H1 (cell line): ENCODE data around the gene TMEM147. TPM values are rescaled to one million over a fixed set of nuclear protein-coding genes. Genes with fewer than 3 reads are reported as not detected.

Experiments used
- CTCF ChIA-PET: fragments of 300-600 bp; sonication (Branson Sonifier 250); formaldehyde crosslinking; loops from one replicate; lab custom pipeline; 2021; ENCODE audit not compliant: partially characterized antibody; lab: Charles Lee
- POLR2A ChIA-PET: fragments of 300-600 bp; sonication (Branson Sonifier 250); formaldehyde crosslinking; loops from one replicate; lab custom pipeline; 2021; ENCODE audit warnings: inconsistent platforms; ENCODE audit not compliant: partially characterized antibody; lab: Charles Lee
- DNase-seq, 2 experiments: peaks; one replicate each; pipeline versions ENCODE4 v3.0.0 to v3.0.0-alpha.2; 2010 to 2022; ENCODE audit warnings: low spot score in 2 of 2, low read depth in 1 of 2, mixed read lengths in 1 of 2
- FAIRE-seq: peaks from 2 replicates; lab custom pipeline; 2011; peaks lifted over from hg19 to GRCh38; lab: Jason Lieb, UNC
- H2AFZ ChIP-seq: 2 replicates; pipeline ENCODE4 v1.8.1; 2012; ENCODE audit warnings: low read length, inconsistent platforms
- H2AK5ac ChIP-seq: 2 replicates; pipeline ENCODE4 v1.6.1; 2013; ENCODE audit warnings: low read depth, low read length
- H2BK120ac ChIP-seq: replicated peaks from 2 replicates; pipeline ENCODE3; 2013; ENCODE audit warnings: low read depth, low read length, inconsistent platforms
- H2BK12ac ChIP-seq: 2 replicates; pipeline ENCODE4 v1.6.1; 2013; ENCODE audit warnings: low read depth, low read length
- H2BK15ac ChIP-seq: 2 replicates; pipeline ENCODE4 v1.6.1; 2013; ENCODE audit warnings: low read length
- H2BK20ac ChIP-seq: 2 replicates; pipeline ENCODE4 v1.6.1; 2013; ENCODE audit warnings: low read length
- H2BK5ac ChIP-seq: 2 replicates; pipeline ENCODE4 v1.6.1; 2013; ENCODE audit warnings: low read depth, low read length
- H3K14ac ChIP-seq: 2 replicates; pipeline ENCODE4 v1.6.1; 2013; ENCODE audit warnings: inconsistent platforms; ENCODE audit not compliant: insufficient read length
- H3K18ac ChIP-seq: 2 replicates; pipeline ENCODE4 v1.6.1; 2013; ENCODE audit warnings: low read length; ENCODE audit errors: extremely low read depth
- H3K23ac ChIP-seq: 2 replicates; pipeline ENCODE4 v1.6.1; 2013; ENCODE audit warnings: inconsistent platforms; ENCODE audit not compliant: insufficient read length
- H3K23me2 ChIP-seq: 2 replicates; pipeline ENCODE4 v1.6.1; 2013; ENCODE audit warnings: low read depth, low read length
- H3K27ac ChIP-seq: 2 replicates; pipeline ENCODE4 v1.6.1; 2011; ENCODE audit warnings: low read depth, low read length, inconsistent platforms
- H3K27me3 ChIP-seq, 4 experiments: replicated peaks in 1 of 4; 1 replicate in 1 of 4; 2 replicates in 3 of 4; pipeline versions ENCODE4 v1.6.1 to v1.8.1; 2011 to 2013; ENCODE audit warnings: low read length in 3 of 4, mild to moderate bottlenecking in 3 of 4, inconsistent platforms in 2 of 4, mixed read lengths in 2 of 4, moderate library complexity in 1 of 4; ENCODE audit not compliant: control insufficient read depth in 3 of 4, insufficient read depth in 3 of 4; ENCODE audit errors: extremely low read depth in 1 of 4
- H3K36me3 ChIP-seq, 4 experiments: 2 replicates each; pipeline versions ENCODE4 v1.6.1 to v1.8.1; 2011 to 2013; ENCODE audit warnings: mild to moderate bottlenecking in 4 of 4, low read length in 3 of 4, moderate library complexity in 2 of 4, control low read depth in 1 of 4, inconsistent platforms in 1 of 4; ENCODE audit not compliant: insufficient read depth in 4 of 4, control insufficient read depth in 2 of 4
- H3K4ac ChIP-seq: replicated peaks from 2 replicates; pipeline ENCODE3; 2013; ENCODE audit warnings: low read length, low read depth, mixed read lengths, inconsistent platforms; ENCODE audit not compliant: insufficient read length
- H3K4me1 ChIP-seq, 4 experiments: replicated peaks in 1 of 4; 1 replicate in 1 of 4; 2 replicates in 3 of 4; pipeline versions ENCODE4 v1.6.1 to v1.8.1; 2011 to 2013; ENCODE audit warnings: low read length in 3 of 4, inconsistent platforms in 2 of 4, mixed read lengths in 1 of 4; ENCODE audit not compliant: insufficient read depth in 4 of 4, control insufficient read depth in 3 of 4
- H3K4me2 ChIP-seq, 2 experiments: 2 replicates each; pipeline versions ENCODE4 v1.6.1 to v1.8.1; 2011 to 2013; ENCODE audit warnings: low read depth in 2 of 2, low read length in 2 of 2, control low read depth in 1 of 2, inconsistent platforms in 1 of 2, mild to moderate bottlenecking in 1 of 2; ENCODE audit not compliant: insufficient read depth in 1 of 2
- H3K4me3 ChIP-seq, 4 experiments: fragments of 200-600, 300-600 bp in 1 of 4; sonication (generic), shearing (Covaris generic), sonication (Bioruptor Twin) in 1 of 4; 2 replicates each; pipeline versions ENCODE4 v1.5.1 to v1.8.1; 2011 to 2016; ENCODE audit warnings: low read length in 4 of 4, low read depth in 3 of 4, control low read depth in 2 of 4, inconsistent platforms in 2 of 4, mild to moderate bottlenecking in 2 of 4, mixed read lengths in 1 of 4, moderate library complexity in 1 of 4; ENCODE audit not compliant: insufficient read depth in 2 of 4; ENCODE audit errors: extremely low read depth in 1 of 4
- H3K56ac ChIP-seq: replicated peaks from 2 replicates; pipeline ENCODE3; 2013; ENCODE audit warnings: low read depth, mild to moderate bottlenecking, mixed read lengths, low read length, inconsistent platforms; ENCODE audit not compliant: insufficient read length
- H3K79me1 ChIP-seq: 2 replicates; pipeline ENCODE4 v1.6.1; 2013; ENCODE audit warnings: low read depth, low read length, control low read depth
- H3K79me2 ChIP-seq, 2 experiments: 2 replicates each; pipeline versions ENCODE4 v1.6.1 to v1.8.1; 2012 to 2013; ENCODE audit warnings: low read length in 2 of 2, mild to moderate bottlenecking in 2 of 2, inconsistent platforms in 1 of 2; ENCODE audit not compliant: insufficient read depth in 2 of 2, control insufficient read depth in 1 of 2
- H3K9ac ChIP-seq, 4 experiments: replicated peaks in 1 of 4; 1 replicate in 1 of 4; 2 replicates in 3 of 4; pipeline versions ENCODE4 v1.6.1 to v1.8.1; 2011 to 2013; ENCODE audit warnings: low read depth in 3 of 4, low read length in 3 of 4, control low read depth in 2 of 4, mild to moderate bottlenecking in 2 of 4, moderate library complexity in 2 of 4, inconsistent platforms in 1 of 4; ENCODE audit errors: extremely low read depth in 1 of 4
- H3K9me3 ChIP-seq, 2 experiments: 2 replicates each; pipeline versions ENCODE4 v1.6.1 to v1.8.1; 2012 to 2013; ENCODE audit warnings: mild to moderate bottlenecking in 2 of 2, moderate library complexity in 2 of 2, control low read depth in 1 of 2, inconsistent platforms in 1 of 2, low read depth in 1 of 2, low read length in 1 of 2, mixed read lengths in 1 of 2; ENCODE audit not compliant: insufficient read depth in 2 of 2
- H4K20me1 ChIP-seq, 2 experiments: replicated peaks in 1 of 2; 2 replicates each; pipeline versions ENCODE3 to v1.8.1; 2011 to 2013; ENCODE audit warnings: inconsistent platforms in 2 of 2, low read length in 2 of 2, mild to moderate bottlenecking in 1 of 2; ENCODE audit not compliant: insufficient read depth in 2 of 2, control insufficient read depth in 1 of 2
- H4K5ac ChIP-seq: 2 replicates; pipeline ENCODE4 v1.6.1; 2013; ENCODE audit warnings: low read length, low read depth, mixed read lengths, inconsistent platforms; ENCODE audit not compliant: insufficient read length
- H4K8ac ChIP-seq: 2 replicates; pipeline ENCODE4 v1.8.0; 2013; ENCODE audit warnings: mild to moderate bottlenecking, moderate library complexity, low read length, inconsistent platforms; ENCODE audit not compliant: insufficient read depth; ENCODE audit errors: extremely low read depth
- H4K91ac ChIP-seq: replicated peaks from 2 replicates; pipeline ENCODE3; 2013; ENCODE audit warnings: low read length, mixed read lengths, inconsistent platforms; ENCODE audit not compliant: insufficient read length
- FOSL1 ChIP-seq: IDR thresholded peaks from 2 replicates; pipeline ENCODE4 v1.6.1; 2011; ENCODE audit warnings: mild to moderate bottlenecking, low read depth, low read length, moderate library complexity; ENCODE audit not compliant: insufficient read depth
- KDM5A ChIP-seq: fragments of 200-600 bp; IDR thresholded peaks from 2 replicates; pipeline ENCODE4 v1.7.1; 2012; ENCODE audit warnings: mild to moderate bottlenecking, low read length, inconsistent platforms, mixed read lengths
- PHF8 ChIP-seq: fragments of 200-600 bp; sonication (generic); conservative IDR thresholded peaks from 2 replicates; pipeline ENCODE4 v1.7.1; 2012; ENCODE audit warnings: low read depth, mild to moderate bottlenecking, inconsistent platforms, low read length, moderate library complexity
- RXRA ChIP-seq: IDR thresholded peaks from 2 replicates; pipeline ENCODE4 v1.6.1; 2011; ENCODE audit warnings: low read depth, mild to moderate bottlenecking, low read length, moderate library complexity; ENCODE audit not compliant: insufficient read depth
- YY1 ChIP-seq: IDR thresholded peaks from 2 replicates; pipeline ENCODE4 v1.6.1; 2011; ENCODE audit warnings: low read depth, mild to moderate bottlenecking, low read length
- WGBS, 2 experiments: shearing (Covaris generic) in 1 of 2; methylation state at CpG; one replicate each; pipeline versions ENCODE4 v1.1.6 to v1.1.7; 2013 to 2015; ENCODE audit warnings: low lambda C conversion rate in 2 of 2, mixed read lengths in 2 of 2, inconsistent platforms in 1 of 2, low coverage in 1 of 2, missing lambda C conversion rate in 1 of 2; ENCODE audit not compliant: insufficient replicate concordance in 2 of 2, insufficient coverage in 1 of 2, insufficient read length in 1 of 2; ENCODE audit errors: extremely low coverage in 1 of 2, missing lambda C conversion rate in 1 of 2; 5-methylcytosine and 5-hydroxymethylcytosine counted together
- polyA plus RNA-seq, 7 experiments: library from polyadenylated mRNA; depleted of rRNA in 3 of 7; stranded (reverse) in 5 of 7; unstranded in 2 of 7; fragments of >200 nt in 5 of 7; fragments of 200-250 nt in 2 of 7; gene quantifications; 1 replicate in 5 of 7; 2 replicates in 1 of 7; 4 replicates in 1 of 7; pipeline versions ENCODE4 v1.2.1 to v1.2.3, GENCODE V29; 2011 to 2013; ENCODE audit warnings: missing spikeins in 2 of 7, mixed read lengths in 2 of 7
- total RNA-seq: library from RNA; stranded (reverse); fragmentation: NEBNext Ultra II Directional; extraction: Animal tissue kit (Norgen Biotek cat#: 25700); gene quantifications from 2 replicates; pipeline ENCODE4 v1.2.1, GENCODE V29; 2021

Gene TMEM147
- total and polyA plus RNA-seq, 2 of the 8 experiments (the other 6 are each of a cell fraction or from before 2014, with no cell fraction given): 159 to 418 TPM

DNA sequence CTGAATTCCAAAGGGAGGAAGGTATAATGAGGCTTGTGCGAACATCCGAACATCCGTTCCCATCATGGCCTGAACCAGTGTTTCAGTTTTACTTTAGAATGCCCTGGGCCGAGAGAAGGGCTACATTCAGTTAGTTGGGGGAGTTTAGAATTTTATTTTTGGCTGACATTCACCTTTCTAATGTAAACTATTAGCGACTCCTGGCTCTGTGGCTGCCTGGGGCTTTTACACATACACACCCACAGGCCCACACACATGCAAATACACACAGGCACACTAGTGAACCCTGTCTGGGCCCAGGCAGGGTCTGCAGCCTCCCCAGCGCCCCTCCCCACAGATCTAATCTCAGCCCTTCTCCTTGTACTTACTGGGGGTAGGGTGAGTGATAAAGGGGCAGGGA, 6.1 kb upstream of the TMEM147 start:
- Histone ChIP-seq H2BK5ac (0 out of 2 replicates have a peak overlapping the region, but pooled peaks have one; percentile 52), H4K91ac (no peak overlapping the region), H4K8ac (no peak overlapping the region), H3K9ac (peak overlapping the region in 1 of 4 experiments; percentile 40; a peak in 1 of 7 replicates), H3K18ac (no peak overlapping the region), H3K79me1 (peaks cover 2% of the 10 kb centered on the region; the same call in 1 of the 2 replicates), H3K79me2 (peaks cover 0 to 8% of the 10 kb centered on the region in 2 experiments; a peak in 2 of 4 replicates), H4K5ac (no peak overlapping the region), H2AFZ (no peak overlapping the region), H3K4me3 (no peak overlapping the region), H3K23ac (no peak overlapping the region), H2BK20ac (no peak overlapping the region), H3K56ac (no peak overlapping the region), H2BK120ac (no peak overlapping the region), H3K9me3 (no peaks in the 10 kb centered on the region), H3K14ac (no peak overlapping the region), H3K27ac (no peak overlapping the region), H3K23me2 (no peaks in the 10 kb centered on the region; the same call in 1 of the 2 replicates), H2BK15ac (no peak overlapping the region), H4K20me1 (peaks cover 5 to 15% of the 10 kb centered on the region in 2 experiments), H3K4me1 (peaks cover 0 to 9% (median 6%) of the 10 kb centered on the region in 4 experiments; a peak in 6 of 7 replicates), H3K4me2 (no peak overlapping the region), H2AK5ac (no peak overlapping the region), H3K36me3 (peaks cover 0 to 9% (median 6%) of the 10 kb centered on the region in 4 experiments; a peak in 4 of 8 replicates), H2BK12ac (no peak overlapping the region), H3K27me3 (peaks cover 0 to 1% (median 0%) of the 10 kb centered on the region in 4 experiments; a peak in 2 of 7 replicates), H3K4ac (no peak overlapping the region)
- no peak for DNase-seq
- no peak for FAIRE-seq
- ChIA-PET POLR2A (interaction anchor here (0.6 to 4.4 kb wide), 6 partner anchors 10 to 104 kb away, joined by 3 to 19 read pairs (median 4); no protein-coding TSS in a partner anchor), CTCF (interaction anchor here (1.3 kb wide), 1 partner anchor 29 kb away, joined by 7 read pairs; no protein-coding TSS in a partner anchor)
- WGBS, 2 experiments: 74% methylated on average over 6 of the region's 6 CpGs; no CpG with 5 or more reads in 1 of the 2 experiments
- TF ChIP-seq FOSL1 (no peak), RXRA (no peak), PHF8 (no peak), YY1 (no peak), KDM5A (no peak)
